Neuronal stem cell (in vitro differentiated cells): ENCODE measurements around the gene PYY.
"Not testable (repeated sequence)": the region's sequence is repeated elsewhere in the genome, so short reads cannot be mapped to it uniquely, and the experiment has no call there.

ENCODE experiments used
- DNase-seq: peaks from one replicate; pipeline ENCODE4 v3.0.0-alpha.2; 2013; ENCODE audit warnings: low spot score
- H2AFZ ChIP-seq: one replicate; pipeline ENCODE4 v1.6.1; 2013; ENCODE audit warnings: mild to moderate bottlenecking, low read length, inconsistent platforms
- H2AK5ac ChIP-seq: 2 replicates; pipeline ENCODE4 v1.6.1; 2013; ENCODE audit warnings: low read depth, mild to moderate bottlenecking, inconsistent platforms, low read length, moderate library complexity, mixed read lengths
- H2BK120ac ChIP-seq: 2 replicates; pipeline ENCODE4 v1.6.1; 2013; ENCODE audit warnings: low read depth, mild to moderate bottlenecking, inconsistent platforms, low read length, moderate library complexity, mixed read lengths
- H2BK12ac ChIP-seq: one replicate; pipeline ENCODE4 v1.6.1; 2013; ENCODE audit warnings: low read length, inconsistent platforms
- H2BK15ac ChIP-seq: 2 replicates; pipeline ENCODE4 v1.6.1; 2013; ENCODE audit warnings: mild to moderate bottlenecking, low read length, inconsistent platforms, mixed read lengths
- H2BK5ac ChIP-seq: one replicate; pipeline ENCODE4 v1.6.1; 2013; ENCODE audit warnings: inconsistent platforms, mild to moderate bottlenecking, low read length, moderate library complexity
- H3K14ac ChIP-seq: one replicate; pipeline ENCODE4 v1.6.1; 2013; ENCODE audit warnings: low read length, inconsistent platforms
- H3K18ac ChIP-seq: 2 replicates; pipeline ENCODE4 v1.6.1; 2013; ENCODE audit warnings: low read length, inconsistent platforms
- H3K23ac ChIP-seq: 2 replicates; pipeline ENCODE4 v1.6.1; 2013; ENCODE audit warnings: low read depth, mild to moderate bottlenecking, mixed read lengths, low read length, inconsistent platforms; ENCODE audit not compliant: poor library complexity
- H3K27ac ChIP-seq: replicated peaks from 3 replicates; pipeline ENCODE4 v1.5.1; 2013; ENCODE audit warnings: low read length, inconsistent platforms
- H3K27me3 ChIP-seq, 3 experiments: 2 replicates each; pipeline ENCODE4 v1.6.1; 2013; ENCODE audit warnings: low read length in 3 of 3, mild to moderate bottlenecking in 2 of 3, inconsistent platforms in 1 of 3, low read depth in 1 of 3, mixed read lengths in 1 of 3, moderate library complexity in 1 of 3; ENCODE audit not compliant: control insufficient read depth in 3 of 3, insufficient read depth in 3 of 3
- H3K36me3 ChIP-seq, 2 donors: replicated peaks in 1 of 2; 2 replicates each; pipeline ENCODE4 v1.6.1; 2013; ENCODE audit warnings: low read length in 2 of 2; ENCODE audit not compliant: control insufficient read depth in 2 of 2, insufficient read depth in 2 of 2
- H3K4ac ChIP-seq: 2 replicates; pipeline ENCODE4 v1.6.1; 2013; ENCODE audit warnings: inconsistent platforms, mild to moderate bottlenecking, low read length, moderate library complexity
- H3K4me1 ChIP-seq, 2 donors: 1 replicate in 1 of 2; 2 replicates in 1 of 2; pipeline ENCODE4 v1.6.1; 2013; ENCODE audit warnings: low read length in 2 of 2, low read depth in 1 of 2; ENCODE audit not compliant: control insufficient read depth in 2 of 2, insufficient read depth in 1 of 2
- H3K4me2 ChIP-seq: one replicate; pipeline ENCODE4 v1.6.1; 2013; ENCODE audit warnings: mild to moderate bottlenecking, low read length, inconsistent platforms; ENCODE audit not compliant: insufficient read depth, poor library complexity, severe bottlenecking
- H3K4me3 ChIP-seq, 2 donors: 2 replicates each; pipeline ENCODE4 v1.5.1; 2013; ENCODE audit warnings: low read length in 2 of 2, mild to moderate bottlenecking in 2 of 2, inconsistent platforms in 1 of 2, moderate library complexity in 1 of 2
- H3K79me1 ChIP-seq: one replicate; pipeline ENCODE4 v1.6.1; 2013; ENCODE audit warnings: low read depth, mild to moderate bottlenecking, inconsistent platforms, low read length, moderate library complexity
- H3K9ac ChIP-seq: one replicate; pipeline ENCODE4 v1.6.1; 2013; ENCODE audit warnings: mild to moderate bottlenecking, low read depth, low read length, inconsistent platforms; ENCODE audit not compliant: poor library complexity
- H3K9me3 ChIP-seq, 2 donors: replicated peaks in 1 of 2; 2 replicates each; pipeline versions ENCODE3 to v1.6.1; 2013; ENCODE audit warnings: low read length in 2 of 2, mild to moderate bottlenecking in 2 of 2, inconsistent platforms in 1 of 2, low read depth in 1 of 2, mixed read lengths in 1 of 2, moderate library complexity in 1 of 2; ENCODE audit not compliant: control insufficient read depth in 2 of 2, insufficient read depth in 1 of 2
- H4K8ac ChIP-seq: one replicate; pipeline ENCODE4 v1.6.1; 2013; ENCODE audit warnings: low read depth, mild to moderate bottlenecking, inconsistent platforms, low read length, moderate library complexity
- H4K91ac ChIP-seq: one replicate; pipeline ENCODE4 v1.6.1; 2013; ENCODE audit warnings: low read length, low read depth, mild to moderate bottlenecking, inconsistent platforms; ENCODE audit not compliant: poor library complexity
- WGBS, 2 donors: extraction: QIAGEN DNeasy Blood & Tissue Kit; methylation state at CpG; one replicate each; pipeline ENCODE4 v1.1.7; 2013; ENCODE audit warnings: missing lambda C conversion rate in 2 of 2, mixed read lengths in 1 of 2; ENCODE audit not compliant: insufficient read length in 2 of 2, insufficient replicate concordance in 1 of 2; ENCODE audit errors: extremely low coverage in 2 of 2; 5-methylcytosine and 5-hydroxymethylcytosine counted together

Gene PYY

DNA sequence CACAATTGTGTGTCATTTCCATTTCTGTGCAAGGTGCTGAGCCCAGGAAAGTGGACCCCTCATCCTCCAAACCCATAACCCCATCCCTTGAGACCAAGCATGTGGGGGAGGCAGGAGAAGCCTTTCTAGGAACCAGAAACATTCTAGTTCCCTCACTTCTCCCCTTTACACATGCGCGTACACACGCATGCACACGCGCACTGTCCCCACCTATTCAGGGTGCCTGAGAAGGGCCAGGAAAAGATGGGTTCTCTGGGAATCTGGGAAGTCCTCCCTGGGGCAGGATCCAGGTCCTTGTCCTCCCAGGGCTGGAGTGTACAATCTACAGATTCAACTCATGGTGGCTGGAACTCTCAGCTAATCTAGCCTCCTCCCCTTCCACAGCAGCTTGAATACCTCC, 13.9 kb downstream of the PYY start:
- H4K8ac ChIP-seq, result no peak overlapping the region
- H3K27ac ChIP-seq, result no peak overlapping the region
- no CpG with 5 or more reads among the region's 5 CpGs for WGBS, 2 donors
- no peak overlapping the region for H4K91ac ChIP-seq
- peak overlapping the region; percentile 40 for H2BK15ac ChIP-seq
- no peak for DNase-seq
- no peak overlapping the region for H3K14ac ChIP-seq
- no peak overlapping the region for H3K23ac ChIP-seq
- H2AK5ac ChIP-seq, result no peak overlapping the region
- no peaks in the 10 kb centered on the region for H3K9me3 ChIP-seq
- no peak overlapping the region for H2BK12ac ChIP-seq
- no peak overlapping the region for H2BK5ac ChIP-seq
- peaks cover 0 to 10% of the 10 kb centered on the region in 2 donors for H3K4me1 ChIP-seq
- no peak overlapping the region for H2AFZ ChIP-seq
- H3K9ac ChIP-seq, result no peak overlapping the region
- no peak overlapping the region for H3K4ac ChIP-seq
- H3K27me3 ChIP-seq, result peaks cover 0 to 49% (median 0%) of the 10 kb centered on the region in 3 experiments
- H2BK120ac ChIP-seq, result no peak overlapping the region
- H3K18ac ChIP-seq, result no peak overlapping the region
- H3K36me3 ChIP-seq, result no peaks in the 10 kb centered on the region
- no peaks in the 10 kb centered on the region for H3K79me1 ChIP-seq
- no peak overlapping the region for H3K4me2 ChIP-seq
- H3K4me3 ChIP-seq, result no peak overlapping the region

DNA sequence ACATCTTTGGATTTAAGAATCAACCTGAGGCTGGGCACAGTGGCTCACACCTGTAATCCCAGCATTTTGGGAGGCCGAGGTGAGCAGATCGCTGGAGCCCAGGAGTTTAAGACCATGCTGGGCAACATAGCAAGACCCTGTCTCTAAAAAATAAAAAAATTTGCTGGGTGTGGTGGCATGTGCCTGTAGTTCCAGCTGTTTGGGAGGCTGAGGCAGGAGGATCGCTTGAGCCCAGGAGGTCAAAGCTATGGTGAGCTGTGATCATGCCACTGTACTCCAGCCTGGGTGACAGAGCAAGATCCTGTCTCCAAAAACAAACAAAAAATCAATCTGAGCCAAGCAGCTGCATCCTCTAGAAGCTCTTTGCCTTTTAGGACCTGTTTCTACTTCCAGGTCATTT, 14.3 kb downstream of the PYY start:
- H3K4me2 ChIP-seq, H3K36me3 ChIP-seq, H4K91ac ChIP-seq, H3K79me1 ChIP-seq, H3K23ac ChIP-seq, DNase-seq, H4K8ac ChIP-seq, H3K4me3 ChIP-seq, H2BK12ac ChIP-seq, H2BK120ac ChIP-seq, H2AK5ac ChIP-seq, H2AFZ ChIP-seq, H2BK15ac ChIP-seq, H3K9ac ChIP-seq, H3K27ac ChIP-seq, H3K14ac ChIP-seq, H3K4ac ChIP-seq, H3K9me3 ChIP-seq, H3K18ac ChIP-seq, H2BK5ac ChIP-seq: not testable (repeated sequence)
- H3K4me1 ChIP-seq, result peaks cover 0 to 10% of the 10 kb centered on the region in 2 donors
- WGBS, 2 donors, result no CpG with 5 or more reads among the region's 3 CpGs
- peaks cover 0 to 49% (median 0%) of the 10 kb centered on the region in 3 experiments for H3K27me3 ChIP-seq

DNA sequence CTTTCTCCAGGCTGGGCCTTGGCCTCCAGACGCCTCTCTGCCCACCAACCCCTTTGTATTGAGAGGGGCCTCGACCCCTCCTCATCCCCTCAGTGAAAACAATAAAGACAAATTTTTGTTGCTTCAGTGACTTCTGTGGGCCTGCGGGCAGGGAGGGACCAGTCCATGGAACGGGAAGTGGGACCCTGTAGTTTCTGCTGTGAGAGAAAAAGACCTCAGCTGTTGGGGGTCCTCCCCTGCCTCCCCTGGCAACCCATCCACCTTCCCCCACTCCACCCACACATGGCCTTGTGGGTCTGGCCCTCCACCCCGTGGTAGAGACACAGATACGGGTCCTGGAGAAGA, 14.9 kb downstream of the PYY start:
- no peak overlapping the region for H3K9ac ChIP-seq
- H3K4me3 ChIP-seq, result no peak overlapping the region
- H3K14ac ChIP-seq, result no peak overlapping the region
- DNase-seq, result no peak
- H3K27me3 ChIP-seq, result peaks cover 0 to 49% (median 0%) of the 10 kb centered on the region in 3 experiments
- no peak overlapping the region for H4K8ac ChIP-seq
- no peak overlapping the region for H3K23ac ChIP-seq
- WGBS, 2 donors, result no CpG with 5 or more reads among the region's 6 CpGs
- peaks cover 0 to 10% of the 10 kb centered on the region in 2 donors for H3K4me1 ChIP-seq
- H4K91ac ChIP-seq, result no peak overlapping the region
- no peaks in the 10 kb centered on the region for H3K36me3 ChIP-seq
- H3K4me2 ChIP-seq, result no peak overlapping the region
- H3K18ac ChIP-seq, result no peak overlapping the region
- H2BK15ac ChIP-seq, result no peak overlapping the region
- H3K9me3 ChIP-seq, result no peaks in the 10 kb centered on the region
- H2AFZ ChIP-seq, result peak overlapping the region; percentile 83
- no peak overlapping the region for H3K4ac ChIP-seq
- H2BK5ac ChIP-seq, result no peak overlapping the region
- no peaks in the 10 kb centered on the region for H3K79me1 ChIP-seq
- no peak overlapping the region for H3K27ac ChIP-seq
- no peak overlapping the region for H2BK120ac ChIP-seq
- H2AK5ac ChIP-seq, result peak overlapping the region; percentile 71
- H2BK12ac ChIP-seq, result peak overlapping the region; percentile 49

DNA sequence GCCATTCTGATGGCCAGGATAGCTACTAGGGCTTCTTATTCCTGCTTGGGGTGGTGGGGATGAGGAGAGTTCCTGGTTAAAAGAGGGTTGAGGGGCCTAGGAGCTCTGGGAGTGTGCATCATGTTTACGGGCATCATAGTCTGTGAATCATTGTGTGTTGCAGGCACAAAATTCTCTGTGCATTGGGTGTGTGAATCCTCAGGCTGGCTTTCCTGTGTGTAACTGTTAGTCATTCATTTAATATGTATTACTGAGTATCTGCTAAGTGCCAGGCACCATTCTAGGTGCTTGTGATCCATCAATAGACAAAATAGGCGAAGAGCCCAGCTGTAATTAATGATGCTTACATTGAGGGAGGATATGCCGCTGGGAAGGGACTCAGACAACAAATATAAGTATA, 17.3 kb downstream of the PYY start:
- H2BK12ac ChIP-seq, result no peak overlapping the region
- no peak overlapping the region for H3K18ac ChIP-seq
- no peak overlapping the region for H4K8ac ChIP-seq
- H2BK120ac ChIP-seq, result no peak overlapping the region
- no peak for DNase-seq
- H3K27me3 ChIP-seq, result peaks cover 0 to 36% (median 0%) of the 10 kb centered on the region in 3 experiments
- H3K27ac ChIP-seq, result no peak overlapping the region
- H3K4me2 ChIP-seq, result no peak overlapping the region
- no peaks in the 10 kb centered on the region for H3K79me1 ChIP-seq
- H2AK5ac ChIP-seq, result no peak overlapping the region
- H3K36me3 ChIP-seq, result no peaks in the 10 kb centered on the region
- H2BK5ac ChIP-seq, result no peak overlapping the region
- H3K23ac ChIP-seq, result no peak overlapping the region
- H3K4ac ChIP-seq, result no peak overlapping the region
- H3K9ac ChIP-seq, result no peak overlapping the region
- no peak overlapping the region for H4K91ac ChIP-seq
- H2BK15ac ChIP-seq, result peak overlapping the region; percentile 27
- no CpG with 5 or more reads among the region's 3 CpGs for WGBS, 2 donors
- H3K9me3 ChIP-seq, result no peaks in the 10 kb centered on the region
- H3K14ac ChIP-seq, result no peak overlapping the region
- H3K4me1 ChIP-seq, result peaks cover 0 to 10% of the 10 kb centered on the region in 2 donors
- no peak overlapping the region for H3K4me3 ChIP-seq
- peak overlapping the region; percentile 35 for H2AFZ ChIP-seq
